Karpas-422 (cell line): ENCODE results near the gene ENAH. TPM values are rescaled to one million over a fixed set of nuclear protein-coding genes. Genes with fewer than 3 reads are reported as not detected.

Source experiments
- DNase-seq: peaks from one replicate; pipeline ENCODE4 v3.0.0-alpha.2; 2015
- H2AFZ ChIP-seq: fragments of 200-600 bp; sonication (generic); 2 replicates; pipeline ENCODE4 v1.6.1; 2014; ENCODE audit warnings: antibody characterized with exemption, low read length, mixed read lengths
- H3K27ac ChIP-seq: fragments of 200-600 bp; sonication (generic); 2 replicates; pipeline ENCODE4 v1.5.1; 2014; ENCODE audit warnings: mild to moderate bottlenecking, low read length, moderate library complexity
- H3K27me3 ChIP-seq: fragments of 200-600 bp; sonication (generic); 2 replicates; pipeline ENCODE4 v1.6.1; 2014; ENCODE audit warnings: low read length, mixed read lengths
- H3K36me3 ChIP-seq: fragments of 200-600 bp; sonication (generic); 2 replicates; pipeline ENCODE4 v1.6.1; 2014; ENCODE audit warnings: low read length, mixed read lengths; ENCODE audit not compliant: insufficient read depth
- H3K4me1 ChIP-seq: fragments of 200-600 bp; sonication (generic); 2 replicates; pipeline ENCODE4 v1.6.1; 2014; ENCODE audit warnings: mild to moderate bottlenecking, low read length, mixed read lengths
- H3K4me2 ChIP-seq: fragments of 200-600 bp; sonication (generic); 2 replicates; pipeline ENCODE4 v1.6.1; 2014; ENCODE audit warnings: low read length, low read depth, mild to moderate bottlenecking; ENCODE audit not compliant: poor library complexity, severe bottlenecking
- H3K4me3 ChIP-seq: fragments of 200-600 bp; sonication (generic); 2 replicates; pipeline ENCODE4 v1.5.1; 2014; ENCODE audit warnings: mild to moderate bottlenecking, antibody characterized with exemption, low read length, mixed read lengths
- H3K79me2 ChIP-seq: fragments of 200-600 bp; sonication (generic); 2 replicates; pipeline ENCODE4 v1.6.1; 2014; ENCODE audit warnings: mild to moderate bottlenecking, low read length, mixed read lengths
- H3K9ac ChIP-seq: fragments of 200-600 bp; sonication (generic); 2 replicates; pipeline ENCODE4 v1.6.0; 2014; ENCODE audit warnings: low read length
- H3K9me2 ChIP-seq: fragments of 200-600 bp; sonication (generic), shearing (Covaris generic); replicated peaks from 2 replicates; pipeline ENCODE4 v1.6.0; 2014; ENCODE audit warnings: mild to moderate bottlenecking, low read length, moderate library complexity; ENCODE audit not compliant: insufficient read depth
- H3K9me3 ChIP-seq: fragments of 300-700, 200-600 bp; sonication (generic); 2 replicates; pipeline ENCODE4 v1.6.1; 2014; ENCODE audit warnings: low read length, mixed read lengths
- H4K20me1 ChIP-seq: fragments of 200-600 bp; sonication (generic); 2 replicates; pipeline ENCODE4 v1.6.1; 2014; ENCODE audit warnings: mild to moderate bottlenecking, antibody characterized with exemption, low read length, low read depth; ENCODE audit not compliant: insufficient read depth
- total RNA-seq: library from RNA; depleted of rRNA; stranded (reverse); fragments of >200 nt; shearing (Covaris generic); gene quantifications from 2 replicates; pipeline ENCODE4 v1.2.3, GENCODE V29; 2014; ENCODE audit warnings: low replicate concordance

Gene ENAH
- total RNA-seq, 1 experiment from 2014 or later: not detected

- H2AFZ ChIP-seq: no peak overlapping the region
- H3K9me2 ChIP-seq: no peaks in the 10 kb centered on the region
- H3K79me2 ChIP-seq: no peaks in the 10 kb centered on the region
- no peak overlapping the region for H3K4me2 ChIP-seq
- no peak for DNase-seq
- H3K27me3 ChIP-seq: no peaks in the 10 kb centered on the region
- no peak overlapping the region for H3K4me3 ChIP-seq
- H3K27ac ChIP-seq: no peak overlapping the region
- no peak overlapping the region for H3K9ac ChIP-seq
- no peaks in the 10 kb centered on the region for H4K20me1 ChIP-seq
- H3K36me3 ChIP-seq: no peaks in the 10 kb centered on the region
- H3K4me1 ChIP-seq: no peaks in the 10 kb centered on the region
- H3K9me3 ChIP-seq: no peaks in the 10 kb centered on the region
Measured at GRCh38 chr1:225587310-225587709, 65.6 kb downstream of the ENAH start.

GRCh38 chr1:225581186-225581585 is 71.7 kb downstream of the ENAH start:
- H3K4me2 ChIP-seq: no peak overlapping the region
- H3K4me3 ChIP-seq: no peak overlapping the region
- H3K36me3 ChIP-seq: no peaks in the 10 kb centered on the region
- H3K4me1 ChIP-seq: no peaks in the 10 kb centered on the region
- no peaks in the 10 kb centered on the region for H3K9me3 ChIP-seq
- no peaks in the 10 kb centered on the region for H3K79me2 ChIP-seq
- no peaks in the 10 kb centered on the region for H3K27me3 ChIP-seq
- H3K9ac ChIP-seq: no peak overlapping the region
- H2AFZ ChIP-seq: no peak overlapping the region
- no peaks in the 10 kb centered on the region for H3K9me2 ChIP-seq
- H3K27ac ChIP-seq: no peak overlapping the region
- DNase-seq: no peak
- no peaks in the 10 kb centered on the region for H4K20me1 ChIP-seq

DNA sequence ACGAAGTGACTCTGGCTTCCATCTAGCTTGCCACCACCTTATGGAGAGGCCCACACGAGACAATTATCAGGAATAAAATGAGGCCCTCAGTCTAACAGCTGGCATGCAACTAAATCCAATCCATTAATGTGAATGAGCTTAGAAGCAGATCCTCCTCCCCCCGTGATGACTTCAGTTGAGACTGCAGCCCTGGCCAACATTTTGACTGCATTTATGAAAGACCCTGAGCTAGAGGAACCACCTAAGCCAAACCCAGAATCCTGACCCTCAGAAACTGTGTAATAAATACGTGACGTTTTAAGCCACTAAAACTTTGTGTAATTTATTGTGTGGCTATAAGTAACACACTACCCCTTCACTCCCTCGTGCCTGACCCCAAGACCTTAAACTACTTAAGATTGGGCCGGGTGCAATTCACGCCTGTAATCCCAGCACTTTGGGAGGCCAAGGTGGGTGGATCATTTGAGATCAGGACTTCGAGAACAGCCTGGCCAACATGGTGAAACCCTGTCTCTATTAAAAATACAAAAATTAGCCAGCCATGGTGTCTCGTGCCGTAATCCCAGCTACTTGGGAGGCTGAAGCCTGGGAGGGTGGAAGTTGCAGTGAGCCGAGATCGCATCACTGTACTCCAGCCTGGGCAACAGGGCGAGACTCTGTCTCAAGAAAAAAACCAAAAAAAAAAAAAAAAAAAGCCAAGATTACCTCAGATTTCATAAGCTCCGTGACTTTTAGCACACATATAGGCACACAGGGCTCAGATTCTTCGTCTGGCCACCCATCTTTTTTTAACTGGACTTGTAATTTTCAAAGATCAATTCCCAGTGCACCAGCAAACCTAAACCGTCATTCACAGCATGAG is 72.5 kb downstream of the ENAH start:
- H3K9me3 ChIP-seq: no peaks in the 10 kb centered on the region
- no peak overlapping the region for H3K4me3 ChIP-seq
- no peaks in the 10 kb centered on the region for H3K27me3 ChIP-seq
- H3K9me2 ChIP-seq: no peaks in the 10 kb centered on the region
- H3K79me2 ChIP-seq: no peaks in the 10 kb centered on the region
- no peak overlapping the region for H3K27ac ChIP-seq
- no peaks in the 10 kb centered on the region for H3K4me1 ChIP-seq
- no peak overlapping the region for H3K9ac ChIP-seq
- no peak overlapping the region for H2AFZ ChIP-seq
- no peak for DNase-seq
- no peaks in the 10 kb centered on the region for H4K20me1 ChIP-seq
- H3K4me2 ChIP-seq: no peak overlapping the region
- H3K36me3 ChIP-seq: no peaks in the 10 kb centered on the region

DNA sequence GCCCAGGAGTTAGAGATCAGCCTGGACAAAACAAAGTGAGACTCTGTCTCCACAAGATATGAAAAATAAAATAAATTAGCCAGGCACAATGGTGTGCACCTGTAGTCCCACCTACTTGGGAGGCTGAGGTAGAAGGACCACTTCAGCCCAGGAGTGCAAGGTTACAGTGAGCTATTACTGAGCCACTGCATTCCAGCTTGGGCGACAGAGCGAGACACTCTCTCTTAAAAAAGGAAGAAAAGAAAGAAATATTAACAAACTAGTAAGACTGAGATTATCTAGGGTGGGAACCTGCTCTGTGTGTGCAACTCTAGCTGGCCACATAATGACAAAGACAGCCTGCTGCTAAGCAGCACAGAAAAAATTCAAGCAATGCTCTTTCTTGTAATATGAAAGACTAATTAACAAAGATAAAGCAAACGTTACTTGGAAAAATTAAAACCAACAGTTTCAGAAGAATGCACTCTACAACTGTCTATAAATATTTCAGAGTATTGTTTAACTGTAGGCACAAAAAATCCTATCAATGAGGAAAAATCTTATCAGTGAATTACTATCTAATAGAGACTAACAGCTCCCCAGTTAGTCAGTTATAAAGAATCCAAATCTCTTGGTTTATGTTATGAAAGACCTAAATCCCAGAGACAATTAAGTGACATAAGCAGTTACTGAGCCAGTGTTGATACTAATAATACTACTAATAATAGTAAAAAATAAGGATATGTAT is 74.5 kb downstream of the ENAH start:
- Histone ChIP-seq H2AFZ (no peak overlapping the region), H3K9ac (no peak overlapping the region), H4K20me1 (no peaks in the 10 kb centered on the region), H3K9me3 (no peaks in the 10 kb centered on the region), H3K27me3 (no peaks in the 10 kb centered on the region), H3K9me2 (no peaks in the 10 kb centered on the region), H3K27ac (no peak overlapping the region), H3K4me2 (no peak overlapping the region), H3K4me1 (no peaks in the 10 kb centered on the region), H3K4me3 (no peak overlapping the region), H3K36me3 (no peaks in the 10 kb centered on the region), H3K79me2 (no peaks in the 10 kb centered on the region)
- DNase-seq: no peak

DNA sequence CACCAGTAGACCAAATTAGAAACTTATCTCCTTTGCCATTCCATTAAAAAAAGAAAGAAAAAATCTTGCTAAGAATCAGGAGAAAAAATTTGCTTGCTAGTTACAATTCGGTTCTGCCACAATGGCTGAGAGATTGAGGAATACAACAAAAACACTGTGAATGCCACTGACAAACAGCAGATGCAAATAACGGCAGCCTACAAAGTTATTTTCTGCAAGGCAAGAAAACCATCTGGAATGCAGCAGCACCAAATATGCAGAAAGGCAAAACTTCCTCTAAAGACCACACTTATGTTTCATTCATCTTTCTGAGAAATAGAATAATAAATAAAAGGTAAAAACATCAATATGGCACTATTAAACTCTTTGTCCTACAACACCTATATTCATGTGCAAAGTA is 75.7 kb downstream of the ENAH start:
- H3K4me1 ChIP-seq: no peaks in the 10 kb centered on the region
- no peak overlapping the region for H3K9ac ChIP-seq
- no peak overlapping the region for H3K4me2 ChIP-seq
- no peaks in the 10 kb centered on the region for H3K36me3 ChIP-seq
- H4K20me1 ChIP-seq: no peaks in the 10 kb centered on the region
- H3K4me3 ChIP-seq: no peak overlapping the region
- no peaks in the 10 kb centered on the region for H3K79me2 ChIP-seq
- no peaks in the 10 kb centered on the region for H3K27me3 ChIP-seq
- no peak overlapping the region for H3K27ac ChIP-seq
- no peaks in the 10 kb centered on the region for H3K9me3 ChIP-seq
- H3K9me2 ChIP-seq: no peaks in the 10 kb centered on the region
- H2AFZ ChIP-seq: no peak overlapping the region
- DNase-seq: no peak

DNA sequence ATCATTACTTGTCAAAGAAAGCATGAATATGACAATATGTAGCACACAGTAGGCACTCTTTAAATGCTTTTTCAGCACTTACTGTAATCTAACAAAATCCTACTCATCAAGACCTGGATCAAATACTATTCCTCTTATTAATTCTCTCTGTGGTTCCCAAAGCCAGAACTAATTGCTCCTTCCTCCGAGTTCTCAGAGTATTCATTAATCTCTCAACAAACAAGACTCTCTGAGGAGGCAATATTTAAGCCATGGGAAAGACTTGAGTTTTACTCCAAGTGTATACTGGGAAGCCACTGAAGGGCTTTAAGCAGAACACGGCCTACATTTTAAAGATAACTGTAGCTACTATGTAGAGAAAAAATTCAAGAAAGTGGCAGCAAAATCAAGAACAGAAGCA is 79.7 kb downstream of the ENAH start:
- H3K36me3 ChIP-seq: no peaks in the 10 kb centered on the region
- no peaks in the 10 kb centered on the region for H4K20me1 ChIP-seq
- no peak for DNase-seq
- no peaks in the 10 kb centered on the region for H3K27me3 ChIP-seq
- no peak overlapping the region for H3K9ac ChIP-seq
- no peak overlapping the region for H2AFZ ChIP-seq
- no peaks in the 10 kb centered on the region for H3K79me2 ChIP-seq
- H3K4me2 ChIP-seq: no peak overlapping the region
- H3K27ac ChIP-seq: no peak overlapping the region
- H3K9me3 ChIP-seq: no peaks in the 10 kb centered on the region
- no peaks in the 10 kb centered on the region for H3K4me1 ChIP-seq
- no peak overlapping the region for H3K4me3 ChIP-seq
- no peaks in the 10 kb centered on the region for H3K9me2 ChIP-seq

DNA sequence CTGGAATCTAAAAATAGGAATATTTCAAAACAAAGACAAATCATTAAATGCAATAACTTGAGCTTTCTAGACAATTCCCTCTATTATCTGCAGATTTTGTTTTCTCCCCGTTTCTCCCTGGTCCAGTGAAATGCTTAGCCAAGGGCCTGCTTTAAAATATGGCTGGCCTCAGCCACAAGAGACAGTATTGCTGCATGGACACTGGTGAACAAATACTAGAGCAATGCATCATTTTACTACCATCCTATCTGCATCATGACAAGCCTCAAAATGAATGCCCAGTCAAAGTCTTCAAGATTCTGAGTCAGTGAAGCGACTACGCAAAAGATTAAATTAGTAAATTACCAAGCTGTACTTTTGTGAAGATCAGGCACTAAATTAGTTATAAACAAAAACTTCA is 80.5 kb downstream of the ENAH start:
- Histone ChIP-seq H3K4me3 (no peak overlapping the region), H3K27ac (no peak overlapping the region), H3K27me3 (no peaks in the 10 kb centered on the region), H2AFZ (no peak overlapping the region), H3K9me3 (no peaks in the 10 kb centered on the region), H3K4me1 (no peaks in the 10 kb centered on the region), H3K9me2 (no peaks in the 10 kb centered on the region), H3K9ac (no peak overlapping the region), H4K20me1 (no peaks in the 10 kb centered on the region), H3K79me2 (no peaks in the 10 kb centered on the region), H3K4me2 (no peak overlapping the region), H3K36me3 (no peaks in the 10 kb centered on the region)
- no peak for DNase-seq

DNA sequence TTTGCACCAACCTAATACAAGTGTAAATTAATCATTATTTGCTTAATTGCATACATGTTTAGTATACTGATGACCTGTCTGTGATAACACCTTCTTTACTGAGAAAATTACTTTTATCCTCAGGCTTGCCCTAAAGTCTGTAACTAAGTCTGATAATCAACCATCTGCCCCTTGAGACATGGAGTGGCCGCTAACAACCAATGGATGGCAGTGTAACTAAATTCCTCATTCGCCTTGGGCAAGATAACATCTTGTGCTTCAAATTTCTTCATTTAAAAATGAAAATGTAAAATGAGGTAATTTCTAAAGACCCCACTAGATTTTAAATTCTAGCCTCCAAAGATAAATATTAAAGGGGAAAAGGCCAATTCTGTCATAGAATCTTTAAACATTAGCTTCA is 85.1 kb downstream of the ENAH start:
- no peak overlapping the region for H2AFZ ChIP-seq
- H3K79me2 ChIP-seq: no peaks in the 10 kb centered on the region
- DNase-seq: peak; percentile 41
- no peak overlapping the region for H3K4me2 ChIP-seq
- no peaks in the 10 kb centered on the region for H4K20me1 ChIP-seq
- no peak overlapping the region for H3K27ac ChIP-seq
- H3K9ac ChIP-seq: no peak overlapping the region
- H3K36me3 ChIP-seq: no peaks in the 10 kb centered on the region
- no peaks in the 10 kb centered on the region for H3K27me3 ChIP-seq
- H3K9me3 ChIP-seq: no peaks in the 10 kb centered on the region
- no peak overlapping the region for H3K4me3 ChIP-seq
- no peaks in the 10 kb centered on the region for H3K9me2 ChIP-seq
- no peaks in the 10 kb centered on the region for H3K4me1 ChIP-seq
